ENCODE measurements around the gene SPC24.

GRCh38 chr19:11191934-11192333 lies 36.4 kb upstream of the SPC24 start:
- no peak for TF ChIP-seq CTCF (IDR thresholded peaks at IDR 0.05)
- TF ChIP-seq POLR2A (IDR thresholded peaks at IDR 0.05), result no peak
